ENCODE data around the gene SPATA31D4. TPM values are rescaled to one million over a fixed set of nuclear protein-coding genes. Genes with fewer than 3 reads are reported as not detected.
"Not testable (repeated sequence)": the region's sequence is repeated elsewhere in the genome, so short reads cannot be mapped to it uniquely, and the experiment has no call there.

SPATA31D4 gene
- polyA plus RNA-seq (2013, experiment 1 of 2): not detected
- not detected for polyA plus RNA-seq (2013, experiment 2 of 2)

GRCh38 chr9:81928305-81928704 is at the start of gene SPATA31D4:
TSS of gene SPATA31D4 (plus strand) at chr9:81928428. CDS start at chr9:81928514, 86 bp downstream.
- H3K4me3 ChIP-seq (ENCODE audit: low read length); H3K36me3 ChIP-seq (ENCODE audit: insufficient read depth, low read length); H3K4me1 ChIP-seq (ENCODE audit: insufficient read depth, low read length); H3K27ac ChIP-seq (ENCODE audit: low read depth, low read length); H3K9ac ChIP-seq (ENCODE audit: low read depth, low read length); H3K27me3 ChIP-seq (ENCODE audit: insufficient read depth, low read length); H3K9me3 ChIP-seq (ENCODE audit: insufficient read depth, low read depth, low read length): not testable (repeated sequence)
- WGBS: no CpG with 5 or more reads among the region's 3 CpGs

DNA sequence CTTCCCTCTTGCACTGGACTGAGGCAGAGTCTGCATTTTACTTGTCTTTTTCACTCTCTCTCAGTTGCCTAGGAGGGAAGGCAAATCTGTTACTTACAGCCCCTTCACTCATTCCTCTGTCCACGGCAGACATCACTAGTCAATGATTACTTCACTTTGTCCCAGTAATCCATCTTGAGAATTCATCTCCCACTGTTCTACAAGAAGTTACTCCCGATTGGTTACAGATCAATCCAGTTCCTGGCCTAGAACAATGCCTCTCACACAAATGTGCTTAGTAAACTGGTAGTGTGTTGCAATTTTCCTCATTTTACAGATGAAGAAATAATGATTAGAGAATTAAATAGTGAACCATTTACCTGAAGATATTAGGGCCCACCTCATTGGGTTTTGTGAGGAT is 49.7 kb upstream of the SPATA31D4 start:
- Histone ChIP-seq H3K36me3 (ENCODE audit: insufficient read depth, low read length) (no peaks in the 10 kb centered on the region), H3K27me3 (ENCODE audit: insufficient read depth, low read length) (no peaks in the 10 kb centered on the region), H3K4me3 (ENCODE audit: low read length) (no peak overlapping the region), H3K9me3 (ENCODE audit: insufficient read depth, low read depth, low read length) (no peaks in the 10 kb centered on the region), H3K27ac (ENCODE audit: low read depth, low read length) (no peak overlapping the region), H3K4me1 (ENCODE audit: insufficient read depth, low read length) (no peaks in the 10 kb centered on the region), H3K9ac (ENCODE audit: low read depth, low read length) (no peak overlapping the region)
- WGBS: 83% methylated on average over 2 of the region's 2 CpGs

GRCh38 chr9:81879501-81879916 is 48.7 kb upstream of the SPATA31D4 start:
- WGBS: 89% methylated on average over 4 of the region's 4 CpGs
- Histone ChIP-seq H3K9me3 (ENCODE audit: insufficient read depth, low read depth, low read length) (no peaks in the 10 kb centered on the region), H3K4me1 (ENCODE audit: insufficient read depth, low read length) (no peaks in the 10 kb centered on the region), H3K27ac (ENCODE audit: low read depth, low read length) (no peak overlapping the region), H3K4me3 (ENCODE audit: low read length) (no peak overlapping the region), H3K9ac (ENCODE audit: low read depth, low read length) (no peak overlapping the region), H3K27me3 (ENCODE audit: insufficient read depth, low read length) (no peaks in the 10 kb centered on the region), H3K36me3 (ENCODE audit: insufficient read depth, low read length) (no peaks in the 10 kb centered on the region)

- Histone ChIP-seq H3K4me3 (ENCODE audit: low read length) (no peak overlapping the region), H3K9ac (ENCODE audit: low read depth, low read length) (no peak overlapping the region), H3K27ac (ENCODE audit: low read depth, low read length) (no peak overlapping the region), H3K27me3 (ENCODE audit: insufficient read depth, low read length) (no peaks in the 10 kb centered on the region), H3K36me3 (ENCODE audit: insufficient read depth, low read length) (no peaks in the 10 kb centered on the region), H3K9me3 (ENCODE audit: insufficient read depth, low read depth, low read length) (no peaks in the 10 kb centered on the region), H3K4me1 (ENCODE audit: insufficient read depth, low read length) (no peaks in the 10 kb centered on the region)
- WGBS: 88% methylated on average over 1 of the region's 2 CpGs
These were observed 42.6 kb upstream of the SPATA31D4 start for GRCh38 chr9:81885602-81886001.

DNA sequence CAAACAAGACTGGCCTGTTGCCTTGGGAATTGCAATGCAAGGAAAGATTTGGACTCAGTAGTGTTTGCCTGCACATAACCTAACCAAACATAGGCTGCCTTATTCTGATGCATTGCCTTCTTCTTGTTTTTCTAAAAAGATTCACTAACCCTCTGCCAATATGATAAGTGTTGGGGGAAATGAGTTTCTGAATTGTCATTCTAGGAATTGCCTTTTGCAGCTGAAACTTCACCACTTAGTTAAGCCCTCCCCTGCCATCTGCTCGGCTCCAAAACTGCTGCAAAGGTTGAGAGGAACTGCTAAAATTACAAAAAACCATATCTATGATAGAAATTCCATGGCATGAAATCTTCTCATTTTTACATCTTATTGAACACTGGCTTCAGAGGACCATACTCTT is 41.6 kb upstream of the SPATA31D4 start:
- 100% methylated on average over 1 of the region's 1 CpG for WGBS
- H3K36me3 ChIP-seq (ENCODE audit: insufficient read depth, low read length): no peaks in the 10 kb centered on the region

GRCh38 chr9:81890104-81890503 is 38.1 kb upstream of the SPATA31D4 start:
- no peaks in the 10 kb centered on the region for H3K36me3 ChIP-seq (ENCODE audit: insufficient read depth, low read length)
- 95% methylated on average over 2 of the region's 3 CpGs for WGBS
- no peak overlapping the region for H3K9ac ChIP-seq (ENCODE audit: low read depth, low read length)
- H3K9me3 ChIP-seq (ENCODE audit: insufficient read depth, low read depth, low read length): no peaks in the 10 kb centered on the region
- H3K27me3 ChIP-seq (ENCODE audit: insufficient read depth, low read length): no peaks in the 10 kb centered on the region
- H3K4me1 ChIP-seq (ENCODE audit: insufficient read depth, low read length): no peaks in the 10 kb centered on the region
- no peak overlapping the region for H3K4me3 ChIP-seq (ENCODE audit: low read length)
- no peak overlapping the region for H3K27ac ChIP-seq (ENCODE audit: low read depth, low read length)

More for the DNA sequence above, 41.6 kb upstream of the SPATA31D4 start:
- Histone ChIP-seq H3K4me3 (ENCODE audit: low read length) (no peak overlapping the region), H3K27ac (ENCODE audit: low read depth, low read length) (no peak overlapping the region), H3K4me1 (ENCODE audit: insufficient read depth, low read length) (no peaks in the 10 kb centered on the region), H3K9me3 (ENCODE audit: insufficient read depth, low read depth, low read length) (no peaks in the 10 kb centered on the region), H3K9ac (ENCODE audit: low read depth, low read length) (no peak overlapping the region), H3K27me3 (ENCODE audit: insufficient read depth, low read length) (no peaks in the 10 kb centered on the region)

GRCh38 chr9:81892440-81892839 is 35.8 kb upstream of the SPATA31D4 start:
- 100% methylated on average over 1 of the region's 1 CpG for WGBS
- Histone ChIP-seq H3K4me1 (ENCODE audit: insufficient read depth, low read length) (no peaks in the 10 kb centered on the region), H3K36me3 (ENCODE audit: insufficient read depth, low read length) (no peaks in the 10 kb centered on the region), H3K9me3 (ENCODE audit: insufficient read depth, low read depth, low read length) (no peaks in the 10 kb centered on the region), H3K27ac (ENCODE audit: low read depth, low read length) (no peak overlapping the region), H3K27me3 (ENCODE audit: insufficient read depth, low read length) (no peaks in the 10 kb centered on the region), H3K9ac (ENCODE audit: low read depth, low read length) (no peak overlapping the region), H3K4me3 (ENCODE audit: low read length) (no peak overlapping the region)

- Histone ChIP-seq H3K9me3 (ENCODE audit: insufficient read depth, low read depth, low read length) (no peaks in the 10 kb centered on the region), H3K4me3 (ENCODE audit: low read length) (no peak overlapping the region), H3K36me3 (ENCODE audit: insufficient read depth, low read length) (no peaks in the 10 kb centered on the region), H3K27me3 (ENCODE audit: insufficient read depth, low read length) (no peaks in the 10 kb centered on the region), H3K27ac (ENCODE audit: low read depth, low read length) (no peak overlapping the region), H3K9ac (ENCODE audit: low read depth, low read length) (no peak overlapping the region), H3K4me1 (ENCODE audit: insufficient read depth, low read length) (no peaks in the 10 kb centered on the region)
- 97% methylated on average over 3 of the region's 3 CpGs for whole genome bisulfite sequencing
These were observed 34.3 kb upstream of the SPATA31D4 start for GRCh38 chr9:81893929-81894328.

GRCh38 chr9:81894891-81895290 is 33.3 kb upstream of the SPATA31D4 start:
- H3K36me3 ChIP-seq (ENCODE audit: insufficient read depth, low read length): no peaks in the 10 kb centered on the region
- H3K27me3 ChIP-seq (ENCODE audit: insufficient read depth, low read length): no peaks in the 10 kb centered on the region
- H3K4me1 ChIP-seq (ENCODE audit: insufficient read depth, low read length): no peaks in the 10 kb centered on the region
- H3K9ac ChIP-seq (ENCODE audit: low read depth, low read length): no peak overlapping the region
- H3K4me3 ChIP-seq (ENCODE audit: low read length): no peak overlapping the region
- H3K9me3 ChIP-seq (ENCODE audit: insufficient read depth, low read depth, low read length): no peaks in the 10 kb centered on the region
- WGBS: 79% methylated on average over 1 of the region's 1 CpG
- H3K27ac ChIP-seq (ENCODE audit: low read depth, low read length): no peak overlapping the region

DNA sequence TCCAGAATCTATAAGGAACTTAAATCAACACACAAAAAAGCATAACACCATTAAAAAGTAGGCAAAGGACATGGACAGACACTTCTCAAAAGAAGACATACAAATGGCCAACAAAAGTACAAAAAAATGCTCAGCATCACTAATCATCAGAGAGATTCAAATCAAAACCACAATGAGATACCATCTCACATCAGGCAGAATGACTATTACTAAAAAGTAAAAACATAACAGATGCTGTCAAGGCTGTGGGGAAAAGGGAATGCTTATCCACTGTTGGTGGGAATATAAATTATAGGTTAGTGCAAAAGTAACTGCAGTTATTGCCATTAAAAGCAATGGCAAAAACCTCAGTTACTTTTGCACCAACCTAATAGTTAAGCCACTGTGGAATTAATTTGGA is 32.2 kb upstream of the SPATA31D4 start:
- no peak overlapping the region for H3K4me3 ChIP-seq (ENCODE audit: low read length)
- no peaks in the 10 kb centered on the region for H3K36me3 ChIP-seq (ENCODE audit: insufficient read depth, low read length)
- no peaks in the 10 kb centered on the region for H3K27me3 ChIP-seq (ENCODE audit: insufficient read depth, low read length)
- H3K27ac ChIP-seq (ENCODE audit: low read depth, low read length): no peak overlapping the region
- no peaks in the 10 kb centered on the region for H3K4me1 ChIP-seq (ENCODE audit: insufficient read depth, low read length)
- H3K9ac ChIP-seq (ENCODE audit: low read depth, low read length): no peak overlapping the region
- no peaks in the 10 kb centered on the region for H3K9me3 ChIP-seq (ENCODE audit: insufficient read depth, low read depth, low read length)

GRCh38 chr9:81898851-81899250 is 29.4 kb upstream of the SPATA31D4 start:
- Histone ChIP-seq H3K4me3 (ENCODE audit: low read length) (no peak overlapping the region), H3K9me3 (ENCODE audit: insufficient read depth, low read depth, low read length) (no peaks in the 10 kb centered on the region), H3K4me1 (ENCODE audit: insufficient read depth, low read length) (no peaks in the 10 kb centered on the region), H3K9ac (ENCODE audit: low read depth, low read length) (no peak overlapping the region), H3K27ac (ENCODE audit: low read depth, low read length) (no peak overlapping the region), H3K27me3 (ENCODE audit: insufficient read depth, low read length) (no peaks in the 10 kb centered on the region), H3K36me3 (ENCODE audit: insufficient read depth, low read length) (no peaks in the 10 kb centered on the region)
- 100% methylated on average over 1 of the region's 1 CpG for WGBS

- no peaks in the 10 kb centered on the region for H3K36me3 ChIP-seq (ENCODE audit: insufficient read depth, low read length)
- no peak overlapping the region for H3K27ac ChIP-seq (ENCODE audit: low read depth, low read length)
- 89% methylated on average over 2 of the region's 2 CpGs for WGBS
These were observed 26.0 kb upstream of the SPATA31D4 start for GRCh38 chr9:81902196-81902595.

More at GRCh38 chr9:81902196-81902595, 26.0 kb upstream of the SPATA31D4 start:
- Histone ChIP-seq H3K4me1 (ENCODE audit: insufficient read depth, low read length) (no peaks in the 10 kb centered on the region), H3K4me3 (ENCODE audit: low read length) (no peak overlapping the region), H3K27me3 (ENCODE audit: insufficient read depth, low read length) (no peaks in the 10 kb centered on the region), H3K9me3 (ENCODE audit: insufficient read depth, low read depth, low read length) (no peaks in the 10 kb centered on the region), H3K9ac (ENCODE audit: low read depth, low read length) (no peak overlapping the region)

Data from HUES64 (cell line).